Peyer's patch (tissue), 4 donors: Measurements from ENCODE around the gene KIF9.
"Not testable (repeated sequence)": the region's sequence is repeated elsewhere in the genome, so short reads cannot be mapped to it uniquely, and the experiment has no call there.

Experiments used
- POLR2A ChIP-seq, 2 donors: fragments of 450-650 bp; IDR thresholded peaks; one replicate each; pipeline ENCODE4 v1.5.1; 2017; ENCODE audit warnings: antibody characterized with exemption in 2 of 2, mild to moderate bottlenecking in 2 of 2, moderate library complexity in 2 of 2
- TF ChIP-seq, protein P1 (sequence below), 6 experiments: fragments of 450-650 bp in 4 of 6; fragments of 200-600 bp in 2 of 6; sonication (generic) in 1 of 6; IDR thresholded peaks; one replicate each; pipeline ENCODE4 v1.5.1; 2017 to 2019; ENCODE audit warnings: antibody characterized with exemption in 6 of 6, mild to moderate bottlenecking in 3 of 6, moderate library complexity in 1 of 6

GRCh38 chr3:47206022-47206421 is 76.6 kb downstream of the KIF9 start:
- not testable (repeated sequence) for TF ChIP-seq POLR2A (IDR thresholded peaks at IDR 0.05)
- TF ChIP-seq, protein P1, sequence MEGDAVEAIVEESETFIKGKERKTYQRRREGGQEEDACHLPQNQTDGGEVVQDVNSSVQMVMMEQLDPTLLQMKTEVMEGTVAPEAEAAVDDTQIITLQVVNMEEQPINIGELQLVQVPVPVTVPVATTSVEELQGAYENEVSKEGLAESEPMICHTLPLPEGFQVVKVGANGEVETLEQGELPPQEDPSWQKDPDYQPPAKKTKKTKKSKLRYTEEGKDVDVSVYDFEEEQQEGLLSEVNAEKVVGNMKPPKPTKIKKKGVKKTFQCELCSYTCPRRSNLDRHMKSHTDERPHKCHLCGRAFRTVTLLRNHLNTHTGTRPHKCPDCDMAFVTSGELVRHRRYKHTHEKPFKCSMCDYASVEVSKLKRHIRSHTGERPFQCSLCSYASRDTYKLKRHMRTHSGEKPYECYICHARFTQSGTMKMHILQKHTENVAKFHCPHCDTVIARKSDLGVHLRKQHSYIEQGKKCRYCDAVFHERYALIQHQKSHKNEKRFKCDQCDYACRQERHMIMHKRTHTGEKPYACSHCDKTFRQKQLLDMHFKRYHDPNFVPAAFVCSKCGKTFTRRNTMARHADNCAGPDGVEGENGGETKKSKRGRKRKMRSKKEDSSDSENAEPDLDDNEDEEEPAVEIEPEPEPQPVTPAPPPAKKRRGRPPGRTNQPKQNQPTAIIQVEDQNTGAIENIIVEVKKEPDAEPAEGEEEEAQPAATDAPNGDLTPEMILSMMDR (IDR thresholded peaks at IDR 0.05) = not testable (repeated sequence)
